22Rv1 (cell line): Measurements from ENCODE around the gene PIAS1.

Experiments used
- H3K27ac ChIP-seq: fragments of 450-650 bp; 2 replicates; pipeline ENCODE4 v1.5.1; 2017
- CTCF ChIP-seq: fragments of 450-650 bp; IDR thresholded peaks from 2 replicates; pipeline ENCODE4 v1.5.1; 2017; ENCODE audit warnings: mild to moderate bottlenecking
- ZFX ChIP-seq: fragments of 450-650 bp; IDR thresholded peaks from 2 replicates; pipeline ENCODE4 v1.6.1; 2017; ENCODE audit warnings: antibody characterized with exemption, borderline replicate concordance

Gene PIAS1

GRCh38 chr15:68018797-68019444 is 35.2 kb upstream of the PIAS1 start:
- H3K27ac ChIP-seq, result no peak overlapping the region
- no peak for TF ChIP-seq CTCF
- TF ChIP-seq ZFX, result no peak

GRCh38 chr15:68019814-68020525 is 34.1 kb upstream of the PIAS1 start:
- TF ChIP-seq CTCF, result no peak
- TF ChIP-seq ZFX, result no peak
- H3K27ac ChIP-seq, result no peak overlapping the region

- TF ChIP-seq ZFX (no peak), CTCF (no peak)
- no peak overlapping the region for H3K27ac ChIP-seq
Measured at GRCh38 chr15:68020685-68021084, 33.4 kb upstream of the PIAS1 start.

- H3K27ac ChIP-seq, result no peak overlapping the region
- TF ChIP-seq ZFX (no peak), CTCF (no peak)
Measured at GRCh38 chr15:68022061-68022460, 32.1 kb upstream of the PIAS1 start.

GRCh38 chr15:68023307-68024101 is 30.6 kb upstream of the PIAS1 start:
- H3K27ac ChIP-seq, result no peak overlapping the region
- TF ChIP-seq CTCF (no peak), ZFX (no peak)

- TF ChIP-seq ZFX, result no peak
- no peak for TF ChIP-seq CTCF
- H3K27ac ChIP-seq, result no peak overlapping the region
Measured at GRCh38 chr15:68025835-68026424, 28.2 kb upstream of the PIAS1 start.
